Measurements from ENCODE around the gene DNM2.

GRCh38 chr19:10766049-10766623, 48.3 kb downstream of the DNM2 start:
- no peak for TF ChIP-seq CTCF (IDR thresholded peaks at IDR 0.05)
- no peak for TF ChIP-seq POLR2A (IDR thresholded peaks at IDR 0.05)
- no peak for TF ChIP-seq POLR2AphosphoS5 (IDR thresholded peaks at IDR 0.05)
